GM21528 (cell line): ENCODE data around the gene B3GNT7.
"Not testable (repeated sequence)": the region's sequence is repeated elsewhere in the genome, so short reads cannot be mapped to it uniquely, and the experiment has no call there.

Experiments used
- ATAC-seq: cut with Tn5 transposase; IDR thresholded peaks from one replicate; pipeline ENCODE4 v1.9.1; 2021; ENCODE audit warnings: mild to moderate bottlenecking, moderate library complexity; ENCODE audit not compliant: unreplicated experiment, low FRiP score

B3GNT7 gene

DNA sequence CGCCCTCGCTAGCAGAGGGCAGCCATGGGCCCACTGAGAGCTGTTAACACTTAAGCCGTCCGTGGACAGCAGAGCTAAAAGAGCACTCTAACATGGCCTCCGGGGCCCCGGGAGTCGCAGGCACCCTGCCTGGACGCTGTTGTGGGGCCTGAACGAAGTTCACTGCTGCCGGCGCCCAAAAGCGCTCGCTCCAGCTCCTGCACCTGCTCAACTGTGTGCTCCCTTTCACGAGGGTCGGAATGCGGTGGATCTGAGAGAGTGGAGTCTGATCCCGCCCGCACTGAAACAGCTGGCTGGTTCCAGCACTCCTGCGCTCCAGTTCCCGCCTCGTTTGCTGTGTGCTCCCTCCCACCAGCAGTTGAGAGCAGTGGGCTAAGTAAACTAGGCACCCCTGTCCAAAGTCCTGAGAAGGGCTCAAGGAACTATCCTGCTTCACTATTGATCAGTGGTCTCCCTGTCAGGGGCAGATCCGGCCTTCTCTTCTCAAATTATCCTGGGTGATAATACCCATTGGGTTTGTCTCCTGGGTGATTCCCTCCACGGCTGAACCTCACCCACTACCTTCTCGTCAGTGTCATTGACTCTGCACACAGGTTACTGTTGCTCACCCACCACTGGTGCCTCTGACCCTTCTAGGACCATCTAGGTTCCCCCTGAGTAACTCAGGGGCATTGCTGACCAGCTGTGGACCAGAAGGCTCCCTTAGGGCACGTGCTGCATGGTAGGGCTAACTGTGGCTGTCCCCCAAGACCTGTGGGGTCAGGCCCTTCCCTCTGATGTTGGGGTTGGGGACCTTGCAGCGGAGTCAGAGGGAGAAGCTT lies 23.5 kb downstream of the B3GNT7 start:
- no peak for ATAC-seq

DNA sequence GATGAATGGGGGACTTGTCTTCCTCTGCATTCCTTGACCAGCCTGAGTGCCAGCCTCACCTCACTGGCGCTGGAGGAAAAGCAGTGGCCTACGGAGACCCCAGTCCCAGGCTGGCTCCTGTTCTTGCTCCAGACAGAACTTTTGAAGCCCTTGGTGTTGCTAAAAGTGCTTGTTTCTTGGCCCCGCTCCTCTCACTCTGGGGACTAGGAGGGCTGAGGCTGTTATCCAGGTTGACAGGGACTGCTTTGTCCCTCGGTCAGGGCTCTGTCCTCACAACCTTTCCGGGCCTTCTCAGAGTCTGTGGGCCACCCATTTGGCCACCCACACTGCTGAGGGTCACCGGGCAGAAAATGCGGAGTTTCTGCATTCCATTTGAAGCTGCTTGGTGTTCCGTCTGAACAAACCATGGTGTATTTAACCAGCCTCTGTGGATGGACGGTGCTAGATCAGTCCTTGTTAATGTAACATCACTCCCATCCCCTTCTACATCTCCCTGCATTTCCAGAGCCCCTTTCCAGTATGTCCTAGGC lies 25.6 kb downstream of the B3GNT7 start:
- ATAC-seq: no peak

DNA sequence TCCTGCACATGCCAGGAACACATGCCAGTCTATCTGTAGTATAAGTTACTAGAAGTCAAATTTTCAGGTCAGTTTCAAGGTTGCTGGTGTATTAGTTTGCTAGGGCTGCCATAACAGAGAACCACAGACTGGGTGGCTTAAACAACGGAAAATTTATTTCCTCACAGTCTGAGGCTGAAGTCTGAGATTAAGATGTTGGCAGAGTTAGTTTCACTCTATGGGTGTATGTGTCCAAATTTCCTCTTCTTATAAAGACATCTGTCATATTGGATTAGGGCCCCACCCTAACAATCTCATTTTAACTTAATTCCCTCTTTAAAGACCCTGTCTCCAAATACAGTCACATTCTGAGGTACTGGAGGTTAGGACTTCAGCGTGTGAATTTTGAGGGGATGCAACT lies 26.5 kb downstream of the B3GNT7 start:
- no peak for ATAC-seq

DNA sequence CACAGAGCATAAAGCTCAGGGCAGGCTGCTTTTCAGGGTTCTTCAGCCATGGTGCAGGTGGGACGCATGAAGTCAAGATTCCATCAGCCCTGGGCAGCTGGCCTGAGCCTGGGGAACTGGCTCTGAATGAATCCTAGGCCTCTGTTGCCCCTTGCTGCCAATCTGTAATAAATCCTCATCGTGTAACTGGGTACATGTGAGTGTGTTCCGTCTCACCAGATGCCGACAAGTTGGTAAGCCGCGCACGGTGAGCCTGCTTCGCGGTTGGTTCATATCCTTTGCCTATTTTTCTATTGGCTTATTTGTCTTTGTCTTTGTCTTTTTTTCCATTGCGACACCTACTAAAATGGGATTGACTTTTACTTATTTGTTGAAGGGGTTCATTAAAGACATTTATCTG lies 27.7 kb downstream of the B3GNT7 start:
- no peak for ATAC-seq

DNA sequence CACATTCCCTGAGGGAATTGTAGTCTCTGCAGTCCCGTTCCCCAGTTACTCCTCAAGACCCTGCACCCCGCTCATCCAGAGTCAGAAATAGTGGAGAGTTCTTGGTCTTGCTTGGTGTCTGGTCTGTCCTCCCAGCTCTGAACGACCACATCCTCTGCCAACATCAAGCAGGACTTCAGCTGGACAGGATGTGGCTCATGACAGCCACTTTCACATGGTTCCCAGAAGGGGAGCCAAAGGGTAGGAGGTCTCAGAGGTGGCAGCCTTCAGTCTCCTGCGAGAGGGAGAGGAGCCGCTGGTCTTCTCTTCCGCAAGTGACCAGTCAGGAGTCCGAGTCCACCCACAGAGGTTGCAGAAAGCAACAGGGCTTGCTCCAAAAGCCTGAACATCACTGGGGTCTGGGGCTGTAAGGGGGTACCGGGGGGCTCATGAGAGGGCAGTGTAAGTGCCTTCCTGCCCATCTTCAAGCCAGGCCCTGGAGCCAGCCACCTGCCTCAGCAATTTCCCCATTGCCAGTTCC lies 29.8 kb downstream of the B3GNT7 start:
- no peak for ATAC-seq

DNA sequence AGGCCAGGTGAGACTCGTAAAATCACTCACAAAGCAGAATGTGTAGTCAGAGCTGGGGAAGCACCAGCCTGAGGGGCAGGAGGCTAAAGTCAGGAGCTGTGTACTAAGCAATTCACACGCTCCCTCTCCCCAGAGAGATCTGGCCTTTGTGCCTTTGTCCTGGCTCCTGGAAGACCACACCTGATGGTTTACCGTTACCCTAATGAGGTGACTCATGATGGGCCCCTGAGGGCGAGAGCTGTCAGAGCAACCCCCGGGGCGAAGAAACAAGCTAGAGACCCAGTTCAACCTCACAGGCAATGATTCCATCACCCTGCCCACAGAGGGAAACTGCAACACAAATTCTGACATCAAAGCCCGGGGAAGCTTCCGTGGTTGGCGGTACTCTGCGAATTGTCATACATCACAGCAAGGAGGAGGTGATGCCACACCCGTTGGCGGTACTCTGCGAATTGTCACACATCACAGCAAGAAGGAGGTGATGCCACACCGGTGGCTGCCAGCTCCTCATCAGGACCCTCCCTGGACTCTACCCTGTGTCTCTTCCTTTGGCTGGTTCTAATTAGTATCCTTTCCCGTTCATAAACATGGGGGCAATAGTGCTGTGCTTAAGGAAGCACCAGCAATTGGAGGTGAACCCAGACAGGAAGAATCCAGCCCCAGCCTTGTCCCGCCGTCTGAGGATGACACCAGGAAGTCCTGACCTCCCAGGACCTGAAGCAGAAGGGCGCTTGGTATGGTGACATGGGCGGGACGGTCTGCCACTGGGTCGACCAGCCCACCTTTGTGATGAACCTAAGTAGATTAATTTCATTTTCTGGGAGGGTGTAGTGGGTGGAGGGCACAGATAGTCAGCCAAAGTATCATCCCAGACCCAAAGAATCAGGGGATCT lies 30.5 kb downstream of the B3GNT7 start:
- no peak for ATAC-seq

GRCh38 chr2:231427116-231427515 lies 31.6 kb downstream of the B3GNT7 start:
- no peak for ATAC-seq

DNA sequence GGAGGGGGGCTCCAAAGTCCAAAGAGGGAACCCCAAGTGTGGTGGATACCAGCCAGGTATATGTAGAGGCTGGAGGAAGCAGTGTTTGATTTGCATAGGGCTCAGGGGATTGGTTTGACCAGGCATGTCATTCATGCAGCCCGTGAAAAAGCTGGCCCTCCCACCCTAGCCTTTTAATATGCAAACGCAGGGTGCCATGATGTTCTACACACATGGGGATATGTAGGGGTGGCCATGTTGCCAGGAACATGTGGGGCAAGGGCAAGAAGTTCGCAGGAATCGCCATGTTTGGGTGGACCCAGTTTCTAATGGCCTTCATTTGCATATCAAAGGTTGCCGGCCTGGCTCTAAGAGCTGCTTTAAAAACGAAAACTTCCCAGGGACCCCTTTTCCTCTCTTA lies 33.6 kb downstream of the B3GNT7 start:
- no peak for ATAC-seq

- no peak for ATAC-seq
Observed at GRCh38 chr2:231429901-231430300, 34.4 kb downstream of the B3GNT7 start.

DNA sequence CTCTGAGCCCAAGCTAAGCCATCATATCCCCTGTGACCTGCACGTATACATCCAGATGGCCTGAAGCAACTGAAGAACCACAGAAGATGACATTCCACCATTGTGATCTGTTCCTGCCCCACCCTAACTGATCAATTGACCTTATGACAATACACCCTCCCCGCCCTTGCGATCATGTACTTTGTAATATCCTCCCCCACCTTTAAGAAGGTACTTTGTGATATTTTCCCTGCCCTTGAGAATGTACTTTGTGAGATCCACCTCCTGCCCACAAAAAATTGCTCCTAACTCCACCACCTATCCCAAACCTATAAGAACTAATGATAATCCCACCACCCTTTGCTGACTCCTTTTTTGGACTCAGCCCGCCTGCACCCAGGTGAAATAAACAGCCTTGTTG lies 34.9 kb downstream of the B3GNT7 start:
- ATAC-seq: not testable (repeated sequence)

DNA sequence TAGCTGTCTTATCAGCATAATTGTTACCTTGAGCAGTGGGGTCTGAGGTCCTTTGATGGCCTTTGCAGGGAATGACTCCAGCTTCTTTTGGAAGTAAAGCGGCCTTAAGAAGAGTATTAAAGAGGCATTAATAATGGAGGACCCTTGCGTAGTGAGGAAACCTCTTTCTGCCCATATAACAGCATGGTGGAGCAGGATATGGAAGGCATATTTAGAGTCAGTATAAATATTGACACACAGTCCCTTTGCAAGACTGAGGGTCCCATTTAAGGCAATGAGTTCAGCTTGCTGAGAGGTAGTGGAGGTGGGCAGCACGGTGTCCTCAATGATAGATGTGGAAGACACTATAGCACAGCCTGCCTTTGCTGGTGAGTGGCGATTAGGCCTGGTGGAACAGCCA lies 36.1 kb downstream of the B3GNT7 start:
- no peak for ATAC-seq

GRCh38 chr2:231433990-231434389 lies 38.5 kb downstream of the B3GNT7 start:
- no peak for ATAC-seq

DNA sequence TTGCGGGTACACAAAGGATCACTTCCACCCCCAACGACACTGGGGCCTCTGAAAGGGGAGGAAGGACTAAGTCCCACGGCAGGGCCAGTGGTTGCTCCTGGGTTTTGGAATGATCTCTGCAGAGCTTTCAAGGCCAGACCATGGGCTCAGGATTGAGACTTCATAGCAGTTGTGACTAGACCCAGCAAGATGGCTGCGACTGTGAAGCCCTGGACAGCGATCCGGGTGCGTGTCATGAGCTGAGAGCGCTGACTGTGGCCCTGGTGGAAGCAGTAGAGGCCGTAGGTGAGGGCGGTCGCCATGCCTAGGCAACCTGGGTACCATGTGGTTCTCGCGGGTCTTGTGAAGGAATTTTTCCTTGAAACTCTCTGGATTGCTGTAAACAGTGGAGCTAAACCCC lies 41.4 kb downstream of the B3GNT7 start:
- ATAC-seq: no peak

DNA sequence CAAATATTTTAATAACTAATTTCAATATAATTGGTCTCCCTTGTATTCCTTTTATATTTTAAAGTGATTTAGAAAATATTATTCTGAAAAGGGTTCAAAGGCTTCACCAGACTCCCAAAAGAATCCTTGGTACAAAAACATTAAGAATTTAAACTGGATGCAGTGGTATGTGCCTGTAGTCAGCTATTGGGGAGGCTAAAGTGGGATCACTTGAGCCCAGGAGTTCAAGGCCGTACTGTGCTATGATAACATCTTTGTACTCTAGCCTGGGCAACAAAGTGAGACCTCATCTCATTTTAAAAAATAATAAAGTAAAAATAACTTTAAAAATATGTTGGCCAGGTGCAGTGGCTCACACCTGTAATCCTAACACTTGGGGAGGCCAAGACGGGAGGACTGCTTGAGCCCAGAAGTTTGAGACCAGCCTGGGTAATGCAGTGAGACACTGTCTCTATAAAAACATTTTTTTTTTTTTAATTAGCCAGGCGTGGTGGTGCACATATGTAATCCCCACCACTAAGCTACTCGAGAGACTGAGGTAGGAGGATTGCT lies 54.1 kb downstream of the B3GNT7 start:
- ATAC-seq: no peak

DNA sequence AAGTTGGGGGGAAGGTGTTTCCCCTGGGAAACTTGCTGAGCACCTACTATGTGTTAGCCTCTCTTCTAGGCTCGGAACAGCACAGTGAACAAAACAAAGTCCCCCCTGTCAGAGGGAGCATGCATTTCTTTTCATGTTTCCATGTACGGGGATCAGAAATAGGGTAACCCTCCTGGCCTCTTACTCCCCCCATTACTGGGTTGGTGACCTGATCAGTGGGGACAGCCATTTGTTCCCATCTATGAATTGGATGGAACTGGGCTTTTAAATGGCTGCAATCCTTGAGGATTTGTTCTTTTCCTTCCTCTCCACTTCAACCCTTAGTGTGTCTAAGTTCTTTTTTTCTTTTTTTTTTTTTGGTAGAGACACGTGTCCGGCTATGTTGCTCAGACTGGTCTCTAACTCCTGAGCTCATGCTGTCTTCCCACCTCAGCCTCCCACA lies 55.1 kb downstream of the B3GNT7 start:
- ATAC-seq: no peak
